Neural cell (in vitro differentiated cells): Measurements from ENCODE around the gene NUTF2. TPM values are rescaled to one million over a fixed set of nuclear protein-coding genes. Genes with fewer than 3 reads are reported as not detected.

Experiments used
- H2AFZ ChIP-seq: fragments of 200-600, 300-800 bp; sonication (generic), shearing (Covaris generic); 2 replicates; pipeline ENCODE4 v1.6.0; 2014; ENCODE audit warnings: low read depth, mild to moderate bottlenecking, antibody characterized with exemption, low read length, moderate library complexity
- H3F3A ChIP-seq: fragments of 200-600 bp; shearing (Covaris generic); 2 replicates; pipeline ENCODE4 v1.6.1; 2016; ENCODE audit warnings: mild to moderate bottlenecking, moderate library complexity, mixed read lengths, antibody characterized with exemption, low read length; ENCODE audit not compliant: insufficient read depth, poor library complexity, severe bottlenecking
- H3K27ac ChIP-seq: fragments of 200-600, 300-800 bp; sonication (generic), shearing (Covaris generic); 2 replicates; pipeline ENCODE4 v1.5.1; 2014; ENCODE audit warnings: mild to moderate bottlenecking, low read length, moderate library complexity
- H3K27me3 ChIP-seq: fragments of 300-800, 200-600 bp; sonication (generic), shearing (Covaris generic); 2 replicates; pipeline ENCODE4 v1.6.0; 2014; ENCODE audit warnings: mild to moderate bottlenecking, low read depth, low read length, moderate library complexity; ENCODE audit not compliant: insufficient read depth
- H3K36me3 ChIP-seq: fragments of 300-800, 200-600 bp; sonication (generic), shearing (Covaris generic); 2 replicates; pipeline ENCODE4 v1.5.1; 2014; ENCODE audit warnings: mild to moderate bottlenecking, antibody characterized with exemption, low read length, moderate library complexity; ENCODE audit not compliant: insufficient read depth
- H3K4me2 ChIP-seq: fragments of 300-800, 200-600 bp; sonication (generic), shearing (Covaris generic); 2 replicates; pipeline ENCODE4 v1.6.0; 2014; ENCODE audit warnings: mild to moderate bottlenecking, low read length
- H3K4me3 ChIP-seq: fragments of 300-800, 200-600 bp; sonication (generic), shearing (Covaris generic); 2 replicates; pipeline ENCODE4 v1.5.1; 2014; ENCODE audit warnings: mild to moderate bottlenecking, low read length, moderate library complexity
- H3K79me2 ChIP-seq: fragments of 200-600 bp; shearing (Covaris generic); replicated peaks from 2 replicates; pipeline ENCODE4 v1.6.0; 2014; ENCODE audit warnings: mild to moderate bottlenecking, low read length, moderate library complexity; ENCODE audit not compliant: insufficient read depth
- H3K9ac ChIP-seq: fragments of 300-800, 200-600 bp; sonication (generic), shearing (Covaris generic); 2 replicates; pipeline ENCODE4 v1.6.1; 2016; ENCODE audit warnings: mild to moderate bottlenecking, low read length, mixed read lengths
- H3K9me2 ChIP-seq: fragments of 200-600 bp; shearing (Covaris generic); 2 replicates; pipeline ENCODE4 v1.6.1; 2016; ENCODE audit warnings: mild to moderate bottlenecking, low read length, mixed read lengths; ENCODE audit not compliant: insufficient read depth
- H3K9me3 ChIP-seq: fragments of 200-600, 300-800 bp; sonication (generic), shearing (Covaris generic); 2 replicates; pipeline ENCODE4 v1.6.1; 2016; ENCODE audit warnings: mild to moderate bottlenecking, mixed run types, low read length, moderate library complexity, mixed read lengths
- H4K20me1 ChIP-seq: fragments of 200-600 bp; shearing (Covaris generic); 2 replicates; pipeline ENCODE4 v1.6.1; 2016; ENCODE audit warnings: mild to moderate bottlenecking, mixed run types; ENCODE audit not compliant: insufficient read depth
- EP300 ChIP-seq: fragments of 450-650 bp; conservative IDR thresholded peaks from 2 replicates; pipeline ENCODE4 v1.6.1; 2014; ENCODE audit warnings: antibody characterized with exemption, mild to moderate bottlenecking, moderate library complexity; ENCODE audit not compliant: poor library complexity, severe bottlenecking
- EZH2 ChIP-seq: fragments of 200-600, 300-800 bp; shearing (Covaris generic), sonication (generic); IDR thresholded peaks from 2 replicates; pipeline ENCODE4 v1.6.1; 2014; ENCODE audit warnings: antibody characterized with exemption, low read length, borderline replicate concordance, mild to moderate bottlenecking; ENCODE audit not compliant: insufficient read depth, poor library complexity, severe bottlenecking
- MXI1 ChIP-seq: fragments of 450-650 bp; conservative IDR thresholded peaks from 2 replicates; pipeline ENCODE4 v1.6.1; 2014; ENCODE audit warnings: antibody characterized with exemption, mild to moderate bottlenecking; ENCODE audit not compliant: poor library complexity, severe bottlenecking
- POLR2AphosphoS5 ChIP-seq: IDR thresholded peaks from 2 replicates; pipeline ENCODE4 v1.6.1; 2012
- RAD21 ChIP-seq: fragments of 450-650 bp; conservative IDR thresholded peaks from 2 replicates; pipeline ENCODE4 v1.6.1; 2014; ENCODE audit warnings: antibody characterized with exemption, mild to moderate bottlenecking, moderate library complexity
- SMC3 ChIP-seq: fragments of 450-650 bp; conservative IDR thresholded peaks from 2 replicates; pipeline ENCODE4 v1.6.1; 2014; ENCODE audit warnings: antibody characterized with exemption, mild to moderate bottlenecking, moderate library complexity; ENCODE audit not compliant: poor library complexity
- TAF1 ChIP-seq: IDR thresholded peaks from 2 replicates; pipeline ENCODE4 v1.6.1; 2012; ENCODE audit warnings: low read depth
- polyA plus RNA-seq: library from polyadenylated mRNA; depleted of rRNA; stranded (reverse); fragments of >200 nt; gene quantifications from 2 replicates; pipeline ENCODE4 v1.2.3, GENCODE V29; 2014
- TF ChIP-seq, protein P1 (sequence below): IDR thresholded peaks from 2 replicates; pipeline ENCODE4 v1.6.1; 2012; ENCODE audit warnings: borderline replicate concordance
- TF ChIP-seq, protein P2 (sequence below): fragments of 450-650 bp; IDR thresholded peaks from 2 replicates; pipeline ENCODE4 v1.5.1; 2014; ENCODE audit warnings: antibody characterized with exemption, mild to moderate bottlenecking, moderate library complexity; ENCODE audit not compliant: poor library complexity, severe bottlenecking

NUTF2 gene
- polyA plus RNA-seq, 1 donor from 2014 or later: 98.6 TPM

DNA sequence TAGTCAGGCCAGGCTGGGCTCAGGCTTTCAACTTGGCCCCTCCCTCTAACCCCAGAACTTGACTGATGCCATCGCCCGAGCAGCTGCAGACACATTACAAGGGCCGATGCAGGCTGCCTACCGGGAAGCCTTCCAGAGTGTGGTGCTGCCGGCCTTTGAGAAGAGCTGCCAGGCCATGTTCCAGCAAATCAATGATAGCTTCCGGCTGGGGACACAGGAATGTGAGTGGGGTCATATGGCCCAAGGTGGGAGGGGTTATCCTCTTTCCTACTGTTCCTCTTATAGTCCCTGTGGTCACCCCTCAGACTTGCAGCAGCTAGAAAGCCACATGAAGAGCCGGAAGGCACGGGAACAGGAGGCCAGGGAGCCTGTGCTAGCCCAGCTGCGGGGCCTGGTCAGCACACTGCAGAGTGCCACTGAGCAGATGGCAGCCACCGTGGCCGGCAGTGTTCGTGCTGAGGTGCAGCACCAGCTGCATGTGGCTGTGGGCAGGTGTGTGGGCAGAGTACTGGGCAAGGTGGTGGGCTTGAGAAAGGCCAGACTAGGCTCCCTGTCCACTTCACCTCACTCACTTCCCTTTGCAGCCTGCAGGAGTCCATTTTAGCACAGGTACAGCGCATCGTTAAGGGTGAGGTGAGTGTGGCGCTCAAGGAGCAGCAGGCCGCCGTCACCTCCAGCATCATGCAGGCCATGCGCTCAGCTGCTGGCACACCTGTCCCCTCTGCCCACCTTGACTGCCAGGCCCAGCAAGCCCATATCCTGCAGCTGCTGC, 35.8 kb downstream of the NUTF2 start:
- Histone ChIP-seq H3K9me3 (no peaks in the 10 kb centered on the region), H3K27ac (no peak overlapping the region), H2AFZ (no peak overlapping the region), H3K4me3 (no peak overlapping the region), H3K36me3 (peaks cover 8% of the 10 kb centered on the region), H3K27me3 (no peaks in the 10 kb centered on the region), H3K4me2 (no peak overlapping the region), H3K9ac (no peak overlapping the region), H4K20me1 (no peaks in the 10 kb centered on the region), H3F3A (no peaks in the 10 kb centered on the region), H3K9me2 (no peaks in the 10 kb centered on the region), H3K79me2 (no peaks in the 10 kb centered on the region)
- TF ChIP-seq, protein P1, sequence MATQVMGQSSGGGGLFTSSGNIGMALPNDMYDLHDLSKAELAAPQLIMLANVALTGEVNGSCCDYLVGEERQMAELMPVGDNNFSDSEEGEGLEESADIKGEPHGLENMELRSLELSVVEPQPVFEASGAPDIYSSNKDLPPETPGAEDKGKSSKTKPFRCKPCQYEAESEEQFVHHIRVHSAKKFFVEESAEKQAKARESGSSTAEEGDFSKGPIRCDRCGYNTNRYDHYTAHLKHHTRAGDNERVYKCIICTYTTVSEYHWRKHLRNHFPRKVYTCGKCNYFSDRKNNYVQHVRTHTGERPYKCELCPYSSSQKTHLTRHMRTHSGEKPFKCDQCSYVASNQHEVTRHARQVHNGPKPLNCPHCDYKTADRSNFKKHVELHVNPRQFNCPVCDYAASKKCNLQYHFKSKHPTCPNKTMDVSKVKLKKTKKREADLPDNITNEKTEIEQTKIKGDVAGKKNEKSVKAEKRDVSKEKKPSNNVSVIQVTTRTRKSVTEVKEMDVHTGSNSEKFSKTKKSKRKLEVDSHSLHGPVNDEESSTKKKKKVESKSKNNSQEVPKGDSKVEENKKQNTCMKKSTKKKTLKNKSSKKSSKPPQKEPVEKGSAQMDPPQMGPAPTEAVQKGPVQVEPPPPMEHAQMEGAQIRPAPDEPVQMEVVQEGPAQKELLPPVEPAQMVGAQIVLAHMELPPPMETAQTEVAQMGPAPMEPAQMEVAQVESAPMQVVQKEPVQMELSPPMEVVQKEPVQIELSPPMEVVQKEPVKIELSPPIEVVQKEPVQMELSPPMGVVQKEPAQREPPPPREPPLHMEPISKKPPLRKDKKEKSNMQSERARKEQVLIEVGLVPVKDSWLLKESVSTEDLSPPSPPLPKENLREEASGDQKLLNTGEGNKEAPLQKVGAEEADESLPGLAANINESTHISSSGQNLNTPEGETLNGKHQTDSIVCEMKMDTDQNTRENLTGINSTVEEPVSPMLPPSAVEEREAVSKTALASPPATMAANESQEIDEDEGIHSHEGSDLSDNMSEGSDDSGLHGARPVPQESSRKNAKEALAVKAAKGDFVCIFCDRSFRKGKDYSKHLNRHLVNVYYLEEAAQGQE: no peak
- TF ChIP-seq SMC3: no peak
- TF ChIP-seq POLR2AphosphoS5: no peak
- TF ChIP-seq TAF1: no peak
- no peak for TF ChIP-seq EZH2
- TF ChIP-seq, protein P2, sequence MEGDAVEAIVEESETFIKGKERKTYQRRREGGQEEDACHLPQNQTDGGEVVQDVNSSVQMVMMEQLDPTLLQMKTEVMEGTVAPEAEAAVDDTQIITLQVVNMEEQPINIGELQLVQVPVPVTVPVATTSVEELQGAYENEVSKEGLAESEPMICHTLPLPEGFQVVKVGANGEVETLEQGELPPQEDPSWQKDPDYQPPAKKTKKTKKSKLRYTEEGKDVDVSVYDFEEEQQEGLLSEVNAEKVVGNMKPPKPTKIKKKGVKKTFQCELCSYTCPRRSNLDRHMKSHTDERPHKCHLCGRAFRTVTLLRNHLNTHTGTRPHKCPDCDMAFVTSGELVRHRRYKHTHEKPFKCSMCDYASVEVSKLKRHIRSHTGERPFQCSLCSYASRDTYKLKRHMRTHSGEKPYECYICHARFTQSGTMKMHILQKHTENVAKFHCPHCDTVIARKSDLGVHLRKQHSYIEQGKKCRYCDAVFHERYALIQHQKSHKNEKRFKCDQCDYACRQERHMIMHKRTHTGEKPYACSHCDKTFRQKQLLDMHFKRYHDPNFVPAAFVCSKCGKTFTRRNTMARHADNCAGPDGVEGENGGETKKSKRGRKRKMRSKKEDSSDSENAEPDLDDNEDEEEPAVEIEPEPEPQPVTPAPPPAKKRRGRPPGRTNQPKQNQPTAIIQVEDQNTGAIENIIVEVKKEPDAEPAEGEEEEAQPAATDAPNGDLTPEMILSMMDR: no peak
- TF ChIP-seq MXI1: no peak
- TF ChIP-seq EP300: no peak
- no peak for TF ChIP-seq RAD21

- Histone ChIP-seq H3F3A (no peaks in the 10 kb centered on the region), H3K27ac (no peak overlapping the region), H3K9me3 (no peaks in the 10 kb centered on the region), H3K27me3 (no peaks in the 10 kb centered on the region), H3K9ac (no peak overlapping the region), H3K4me3 (no peak overlapping the region), H3K79me2 (no peaks in the 10 kb centered on the region), H3K4me2 (no peak overlapping the region), H3K9me2 (no peaks in the 10 kb centered on the region), H2AFZ (no peak overlapping the region), H3K36me3 (peaks cover 8% of the 10 kb centered on the region), H4K20me1 (no peaks in the 10 kb centered on the region)
- TF ChIP-seq, protein P1: no peak
- TF ChIP-seq EP300: no peak
- no peak for TF ChIP-seq SMC3
- TF ChIP-seq, protein P2: no peak
- no peak for TF ChIP-seq RAD21
- no peak for TF ChIP-seq MXI1
- no peak for TF ChIP-seq TAF1
- TF ChIP-seq EZH2: no peak
- TF ChIP-seq POLR2AphosphoS5: no peak
Observed at GRCh38 chr16:67883146-67883871, 36.6 kb downstream of the NUTF2 start.
